ENCODE data around the gene HS6ST2.
"Not testable (repeated sequence)": the region's sequence is repeated elsewhere in the genome, so short reads cannot be mapped to it uniquely, and the experiment has no call there.

Gene HS6ST2

DNA sequence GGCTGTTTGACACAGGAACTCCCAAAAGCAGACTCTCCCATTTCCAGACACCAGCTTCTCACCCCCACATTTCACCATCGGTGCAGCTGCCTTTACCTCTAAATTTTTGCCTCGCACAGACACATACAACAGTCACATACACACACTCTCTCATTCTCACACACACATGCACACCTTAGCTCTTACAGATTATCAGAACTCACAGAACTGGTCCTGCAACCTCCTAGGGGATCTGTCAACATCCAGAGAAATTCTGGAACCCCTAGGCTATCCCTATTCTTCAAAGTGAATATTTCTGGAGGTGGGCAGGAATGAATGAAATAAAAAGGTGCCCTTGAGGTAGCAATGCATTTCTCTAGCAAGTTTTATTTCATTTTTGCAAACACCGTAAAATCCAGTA, 4.1 kb downstream of the HS6ST2 start:
- peaks cover 17% of the 10 kb centered on the region for H3K4me1 ChIP-seq (ENCODE audit: insufficient read depth, low read length)
- H3K27ac ChIP-seq (ENCODE audit: low read length) = no peak overlapping the region
- no peak overlapping the region for H3K4me2 ChIP-seq (ENCODE audit: insufficient read depth, low read length)
- no peaks in the 10 kb centered on the region for H3K79me2 ChIP-seq (ENCODE audit: insufficient read depth, low read length)
- no peak overlapping the region for H2AFZ ChIP-seq (ENCODE audit: low read depth, low read length)
- no peak overlapping the region for H3K9ac ChIP-seq (ENCODE audit: low read depth, low read length)
- TF ChIP-seq CTCF (IDR thresholded peaks at IDR 0.05; ENCODE audit: borderline replicate concordance, extremely low read depth, low read length, poor library complexity, severe bottlenecking) (no peak), EZH2 (IDR thresholded peaks at IDR 0.05; ENCODE audit: borderline replicate concordance, low read depth, low read length, severe bottlenecking) (no peak)
- ATAC-seq (ENCODE audit: insufficient read depth, low read depth) (no peak), DNase-seq (no peak)
- peaks cover 9% of the 10 kb centered on the region for H3K27me3 ChIP-seq (ENCODE audit: insufficient read depth, low read length, poor library complexity)
- H3K4me3 ChIP-seq (ENCODE audit: low read depth in 1 of 2, low read length in 2 of 2) = no peak overlapping the region
- H3K9me3 ChIP-seq (ENCODE audit: insufficient read depth, low read length, severe bottlenecking) = no peaks in the 10 kb centered on the region
- no peaks in the 10 kb centered on the region for H3K36me3 ChIP-seq (ENCODE audit: insufficient read depth, low read length)
- H4K20me1 ChIP-seq (ENCODE audit: insufficient read depth, low read length) = no peaks in the 10 kb centered on the region

- H3K27me3 ChIP-seq (ENCODE audit: insufficient read depth, low read length, poor library complexity) = peaks cover 9% of the 10 kb centered on the region
- H3K9ac ChIP-seq (ENCODE audit: low read depth, low read length) = no peak overlapping the region
- no peak overlapping the region for H2AFZ ChIP-seq (ENCODE audit: low read depth, low read length)
- ATAC-seq (ENCODE audit: insufficient read depth, low read depth) (no peak), DNase-seq (no peak)
- H3K27ac ChIP-seq (ENCODE audit: low read length) = no peak overlapping the region
- H3K4me1 ChIP-seq (ENCODE audit: insufficient read depth, low read length) = peaks cover 16% of the 10 kb centered on the region
- no peaks in the 10 kb centered on the region for H3K9me3 ChIP-seq (ENCODE audit: insufficient read depth, low read length, severe bottlenecking)
- H3K79me2 ChIP-seq (ENCODE audit: insufficient read depth, low read length) = no peaks in the 10 kb centered on the region
- H3K36me3 ChIP-seq (ENCODE audit: insufficient read depth, low read length) = no peaks in the 10 kb centered on the region
- no peak for TF ChIP-seq CTCF (IDR thresholded peaks at IDR 0.05; ENCODE audit: borderline replicate concordance, extremely low read depth, low read length, poor library complexity, severe bottlenecking)
- no peak for TF ChIP-seq EZH2 (IDR thresholded peaks at IDR 0.05; ENCODE audit: borderline replicate concordance, low read depth, low read length, severe bottlenecking)
- no peaks in the 10 kb centered on the region for H4K20me1 ChIP-seq (ENCODE audit: insufficient read depth, low read length)
- H3K4me3 ChIP-seq (ENCODE audit: low read depth in 1 of 2, low read length in 2 of 2) = no peak overlapping the region
- no peak overlapping the region for H3K4me2 ChIP-seq (ENCODE audit: insufficient read depth, low read length)
Observed at GRCh38 chrX:132953354-132953753, 5.1 kb downstream of the HS6ST2 start.

- no peaks in the 10 kb centered on the region for H3K27me3 ChIP-seq (ENCODE audit: insufficient read depth, low read length, poor library complexity)
- no peak for DNase-seq
- H3K4me2 ChIP-seq (ENCODE audit: insufficient read depth, low read length) = no peak overlapping the region
- H4K20me1 ChIP-seq (ENCODE audit: insufficient read depth, low read length) = no peaks in the 10 kb centered on the region
- no peak overlapping the region for H3K4me3 ChIP-seq (ENCODE audit: low read depth in 1 of 2, low read length in 2 of 2)
- H3K36me3 ChIP-seq (ENCODE audit: insufficient read depth, low read length) = no peaks in the 10 kb centered on the region
- H3K27ac ChIP-seq (ENCODE audit: low read length) = no peak overlapping the region
- no peaks in the 10 kb centered on the region for H3K79me2 ChIP-seq (ENCODE audit: insufficient read depth, low read length)
- no peaks in the 10 kb centered on the region for H3K4me1 ChIP-seq (ENCODE audit: insufficient read depth, low read length)
- H3K9me3 ChIP-seq (ENCODE audit: insufficient read depth, low read length, severe bottlenecking) = no peaks in the 10 kb centered on the region
- TF ChIP-seq EZH2 (IDR thresholded peaks at IDR 0.05; ENCODE audit: borderline replicate concordance, low read depth, low read length, severe bottlenecking) (no peak), CTCF (IDR thresholded peaks at IDR 0.05; ENCODE audit: borderline replicate concordance, extremely low read depth, low read length, poor library complexity, severe bottlenecking) (peak; percentile 39)
- ATAC-seq (ENCODE audit: insufficient read depth, low read depth) = no peak
- no peak overlapping the region for H3K9ac ChIP-seq (ENCODE audit: low read depth, low read length)
- no peak overlapping the region for H2AFZ ChIP-seq (ENCODE audit: low read depth, low read length)
Observed at GRCh38 chrX:132948648-132949260, 9.7 kb downstream of the HS6ST2 start.

- H4K20me1 ChIP-seq (ENCODE audit: insufficient read depth, low read length); ATAC-seq (ENCODE audit: insufficient read depth, low read depth); H3K4me2 ChIP-seq (ENCODE audit: insufficient read depth, low read length); H3K9me3 ChIP-seq (ENCODE audit: insufficient read depth, low read length, severe bottlenecking); DNase-seq; H3K36me3 ChIP-seq (ENCODE audit: insufficient read depth, low read length); H3K4me3 ChIP-seq (ENCODE audit: low read depth in 1 of 2, low read length in 2 of 2); H3K9ac ChIP-seq (ENCODE audit: low read depth, low read length); H3K4me1 ChIP-seq (ENCODE audit: insufficient read depth, low read length); H3K27me3 ChIP-seq (ENCODE audit: insufficient read depth, low read length, poor library complexity); H3K79me2 ChIP-seq (ENCODE audit: insufficient read depth, low read length); H2AFZ ChIP-seq (ENCODE audit: low read depth, low read length); H3K27ac ChIP-seq (ENCODE audit: low read length): not testable (repeated sequence)
Observed at GRCh38 chrX:132945055-132945599, 13.3 kb downstream of the HS6ST2 start.
